Pancreas (tissue), 10 donors: ENCODE results near the gene EZR. TPM values are rescaled to one million over a fixed set of nuclear protein-coding genes. Genes with fewer than 3 reads are reported as not detected.
"Not testable (repeated sequence)": the region's sequence is repeated elsewhere in the genome, so short reads cannot be mapped to it uniquely, and the experiment has no call there.

ENCODE experiments used
- ATAC-seq, 4 donors: fragments of 200-7000 bp; cut with Tn5 transposase; one replicate each; pipeline versions ENCODE4 v1.8.0 to v1.9.1; 2020; ENCODE audit warnings: mild to moderate bottlenecking in 4 of 4, moderate library complexity in 4 of 4
- DNase-seq, 6 donors: peaks; one replicate each; pipeline ENCODE4 v3.0.0-alpha.2; 2020
- FAIRE-seq: peaks from 2 replicates; lab custom pipeline; 2012; peaks lifted over from hg19 to GRCh38; lab: Jason Lieb, UNC
- H3K27ac ChIP-seq, 4 donors: fragments of 200-600 bp; sonication (generic); 1 replicate in 3 of 4; 2 replicates in 1 of 4; pipeline versions ENCODE4 v1.5.0 to v1.8.0; 2020
- H3K27me3 ChIP-seq, 4 donors: fragments of 200-600 bp; one replicate each; pipeline ENCODE4 v1.8.0; 2021
- H3K36me3 ChIP-seq, 3 donors: fragments of 200-600 bp; sonication (generic) in 1 of 3; one replicate each; pipeline versions ENCODE4 v1.5.0 to v1.8.0; 2020 to 2021
- H3K4me1 ChIP-seq, 3 donors: fragments of 200-600 bp; one replicate each; pipeline ENCODE4 v1.8.0; 2021
- H3K4me3 ChIP-seq, 4 donors: fragments of 200-600 bp; sonication (generic) in 2 of 4; one replicate each; pipeline versions ENCODE4 v1.5.0 to v1.8.0; 2020 to 2021
- H3K9me3 ChIP-seq, 4 donors: fragments of 200-600 bp; one replicate each; pipeline ENCODE4 v1.8.0; 2021
- CTCF ChIP-seq, 4 donors: fragments of 200-600 bp; sonication (generic) in 3 of 4; IDR thresholded peaks; one replicate each; pipeline versions ENCODE4 v1.5.0 to v1.8.0; 2021; ENCODE audit warnings: antibody characterized with exemption in 4 of 4
- WGBS, 2 donors: extraction: QIAGEN DNeasy Blood & Tissue Kit; methylation state at CpG; one replicate each; pipeline ENCODE4 v1.1.7; 2013; 5-methylcytosine and 5-hydroxymethylcytosine counted together
- intact Hi-C, 3 donors: fragments of 100-400 bp; cut with DNase I; formaldehyde crosslinking; loops; one replicate each; pipeline versions ENCODE4 v1.11.1 to v1.14.2; 2022
- polyA plus RNA-seq, 2 donors: library from polyadenylated mRNA; stranded (reverse); fragments of 200-250 nt; gene quantifications; one replicate each; pipeline ENCODE4 v1.2.3, GENCODE V29; 2013
- total RNA-seq, 6 donors: library from RNA; stranded (reverse); fragmentation: NEBNext Ultra II Directional in 4 of 6; extraction: Animal tissue kit (Norgen Biotek cat#: 25700) in 4 of 6; gene quantifications; one replicate each; pipeline versions ENCODE4 v1.2.1 to v1.2.4, GENCODE V29; 2021 to 2023
- donor health status: healthy with polysubstance abuse.
- donor health status: DM: no; HTN: no; CAD: no; lungs with moderate emphysema.
- donor health status: DM: no; HTN: no; CAD: no.
- donor health status: control.
- donor health status: control.
- donor health status: Bipolar disorder and iron deficiency.
- donor health status: DM: yes; HTN: yes; CAD: no.
- donor health status: DM: no; HTN: no; CAD: no.
- donor health status: DM: no; HTN: no; CAD: no.
- donor health status: DM: yes; HTN: yes; CAD: no.

The EZR gene
- total and polyA plus RNA-seq, 8 donors = 68.1 to 109 (median 89.7) TPM

GRCh38 chr6:158795516-158795915 is 23.7 kb downstream of the EZR start:
- Histone ChIP-seq H3K27ac (peak overlapping the region in 1 of 4 donors; percentile 27), H3K4me1 (peaks cover 53 to 54% (median 54%) of the 10 kb centered on the region in 3 donors), H3K27me3 (no peaks in the 10 kb centered on the region), H3K36me3 (no peaks in the 10 kb centered on the region), H3K9me3 (no peaks in the 10 kb centered on the region), H3K4me3 (no peak overlapping the region)
- TF ChIP-seq CTCF (IDR thresholded peaks at IDR 0.05) = no peak
- intact Hi-C loops = no loop called here
- 68 to 70% methylated on average over 5 of the region's 5 CpGs for WGBS, 2 donors
- ATAC-seq (no peak), DNase-seq (no peak), FAIRE-seq (no peak)

- TF ChIP-seq CTCF (IDR thresholded peaks at IDR 0.05) = no peak
- FAIRE-seq (no peak), ATAC-seq (peak in 3 of 4 donors; percentile 39 to 47 (median 44)), DNase-seq (no peak)
- Histone ChIP-seq H3K4me1 (peaks cover 36 to 42% (median 37%) of the 10 kb centered on the region in 3 donors), H3K27me3 (no peaks in the 10 kb centered on the region), H3K4me3 (no peak overlapping the region), H3K9me3 (no peaks in the 10 kb centered on the region), H3K27ac (no peak overlapping the region), H3K36me3 (peaks cover 0 to 7% (median 0%) of the 10 kb centered on the region in 3 donors)
- intact Hi-C loops = no loop called here
- 37 to 38% methylated on average over 1 of the region's 1 CpG for WGBS, 2 donors
These were observed 25.7 kb downstream of the EZR start for GRCh38 chr6:158793432-158793831.

GRCh38 chr6:158792505-158792904 is 26.7 kb downstream of the EZR start:
- DNase-seq, H3K27me3 ChIP-seq, H3K4me3 ChIP-seq, FAIRE-seq, H3K9me3 ChIP-seq, intact Hi-C loops, H3K27ac ChIP-seq, ATAC-seq: not testable (repeated sequence)
- Histone ChIP-seq H3K4me1 (peaks cover 27 to 35% (median 28%) of the 10 kb centered on the region in 3 donors), H3K36me3 (peaks cover 0 to 16% (median 0%) of the 10 kb centered on the region in 3 donors)
- 76 to 86% methylated on average over 10 of the region's 10 CpGs for WGBS, 2 donors

- TF ChIP-seq CTCF (IDR thresholded peaks at IDR 0.05) = no peak
- no peak for DNase-seq
- H3K4me3 ChIP-seq = no peak overlapping the region
- H3K27me3 ChIP-seq = no peaks in the 10 kb centered on the region
- no peak for ATAC-seq
- no peak for FAIRE-seq
- H3K4me1 ChIP-seq = peaks cover 17 to 34% (median 24%) of the 10 kb centered on the region in 3 donors
- no peak overlapping the region for H3K27ac ChIP-seq
- intact Hi-C loops = no loop called here
- no peaks in the 10 kb centered on the region for H3K9me3 ChIP-seq
- H3K36me3 ChIP-seq = peaks cover 0 to 25% (median 0%) of the 10 kb centered on the region in 3 donors
- 72 to 81% methylated on average over 5 to 7 of the region's 7 CpGs for WGBS, 2 donors
These were observed 27.8 kb downstream of the EZR start for GRCh38 chr6:158791274-158791855.

- DNase-seq = peak in 1 of 6 donors; percentile 43
- peak in 1 of 4 donors; percentile 19 for ATAC-seq
- no peaks in the 10 kb centered on the region for H3K27me3 ChIP-seq
- no peak for TF ChIP-seq CTCF (IDR thresholded peaks at IDR 0.05)
- peaks cover 4 to 21% (median 8%) of the 10 kb centered on the region in 3 donors for H3K4me1 ChIP-seq
- FAIRE-seq = no peak
- WGBS, 2 donors = 81 to 84% methylated on average over 11 of the region's 11 CpGs
- no peak overlapping the region for H3K4me3 ChIP-seq
- intact Hi-C loops = no loop called here
- peaks cover 8 to 45% (median 10%) of the 10 kb centered on the region in 3 donors for H3K36me3 ChIP-seq
- no peaks in the 10 kb centered on the region for H3K9me3 ChIP-seq
- H3K27ac ChIP-seq = no peak overlapping the region
These were observed 29.9 kb downstream of the EZR start for GRCh38 chr6:158789115-158789917.
